GM21528 (cell line): ENCODE data around the gene NUDT9.
"Not testable (repeated sequence)": the region's sequence is repeated elsewhere in the genome, so short reads cannot be mapped to it uniquely, and the experiment has no call there.

Experiments used
- ATAC-seq: cut with Tn5 transposase; IDR thresholded peaks from one replicate; pipeline ENCODE4 v1.9.1; 2021; ENCODE audit warnings: mild to moderate bottlenecking, moderate library complexity; ENCODE audit not compliant: unreplicated experiment, low FRiP score

The NUDT9 gene

DNA sequence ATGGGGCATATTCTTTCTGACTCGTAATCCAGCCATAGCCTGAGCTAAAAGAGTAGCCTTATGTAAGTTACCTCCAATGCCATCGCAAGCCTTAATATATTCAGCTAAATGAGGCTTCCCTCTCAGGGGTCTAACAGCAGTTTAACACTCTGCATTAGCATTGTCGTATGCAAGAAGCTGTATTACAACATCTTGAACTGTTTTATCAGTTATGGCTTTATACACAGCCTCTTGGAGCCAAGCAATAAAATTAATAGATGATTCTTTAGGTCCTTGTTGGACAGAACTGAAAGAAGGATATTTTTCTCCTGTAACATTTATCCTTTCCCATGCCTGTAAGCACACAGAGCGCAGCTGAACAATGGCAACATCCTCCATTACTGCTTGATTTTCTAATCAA, 15.5 kb upstream of the NUDT9 start:
- not testable (repeated sequence) for ATAC-seq

DNA sequence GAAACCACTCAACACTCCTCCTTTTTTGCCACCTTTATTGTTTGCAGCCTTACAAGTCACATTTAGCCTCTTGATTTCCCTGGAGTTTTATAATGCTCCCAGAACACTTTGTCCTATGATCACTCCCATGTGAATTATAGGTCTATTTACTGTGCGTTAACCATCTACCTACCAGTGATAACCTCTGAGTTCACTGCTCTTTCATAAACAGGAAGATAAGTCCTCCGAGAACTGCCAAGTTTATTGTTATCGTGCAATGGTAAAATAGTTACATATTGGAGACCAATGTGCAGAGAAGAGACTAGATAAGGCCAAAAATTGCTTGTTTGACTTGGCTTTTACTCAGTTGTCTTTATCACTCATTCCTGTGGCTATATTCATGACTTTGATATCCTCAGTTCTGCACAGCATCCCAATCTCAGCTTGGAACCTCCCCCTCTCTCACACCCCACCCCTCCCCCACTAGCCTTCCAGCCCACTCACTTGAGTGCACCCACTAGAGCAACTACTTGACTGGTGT, 12.9 kb upstream of the NUDT9 start:
- no peak for ATAC-seq

DNA sequence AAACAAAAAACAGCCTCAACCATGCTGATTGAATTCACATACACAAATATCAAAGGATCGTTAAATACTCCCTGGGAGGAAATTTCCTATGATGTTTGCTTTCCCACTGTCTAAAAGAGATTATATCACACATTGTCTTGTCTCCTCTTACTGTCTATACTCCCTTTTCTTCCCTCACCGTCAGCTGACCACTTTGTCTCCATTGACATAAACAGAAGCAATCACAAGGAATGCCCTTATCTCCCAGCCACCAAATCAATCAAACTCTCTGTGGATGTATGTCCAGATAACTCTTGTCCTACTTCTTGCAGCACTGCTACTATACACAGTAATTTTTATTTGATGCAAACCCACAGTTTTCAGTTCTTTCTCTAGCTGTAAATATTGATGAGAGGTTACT, 12.2 kb upstream of the NUDT9 start:
- no peak for ATAC-seq

DNA sequence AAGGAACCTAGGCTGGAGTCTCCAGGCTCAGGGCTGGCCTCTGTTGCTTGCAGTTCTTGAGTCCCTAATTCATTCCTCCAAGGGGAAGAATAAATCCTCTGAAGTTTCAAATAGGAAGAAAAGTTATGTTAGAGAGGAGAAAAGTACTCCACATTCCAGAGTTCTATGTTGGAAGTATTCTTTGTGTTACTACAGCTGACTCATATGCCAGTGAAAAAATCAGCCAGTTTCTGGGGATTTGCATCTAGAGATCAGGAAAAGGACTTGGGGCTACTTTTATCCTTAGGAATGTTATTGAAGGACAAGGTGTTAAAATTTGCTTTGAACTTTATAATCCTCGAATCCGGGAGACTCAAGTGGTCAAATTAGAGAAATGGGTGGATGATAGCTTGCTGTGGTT, 11.7 kb upstream of the NUDT9 start:
- no peak for ATAC-seq

DNA sequence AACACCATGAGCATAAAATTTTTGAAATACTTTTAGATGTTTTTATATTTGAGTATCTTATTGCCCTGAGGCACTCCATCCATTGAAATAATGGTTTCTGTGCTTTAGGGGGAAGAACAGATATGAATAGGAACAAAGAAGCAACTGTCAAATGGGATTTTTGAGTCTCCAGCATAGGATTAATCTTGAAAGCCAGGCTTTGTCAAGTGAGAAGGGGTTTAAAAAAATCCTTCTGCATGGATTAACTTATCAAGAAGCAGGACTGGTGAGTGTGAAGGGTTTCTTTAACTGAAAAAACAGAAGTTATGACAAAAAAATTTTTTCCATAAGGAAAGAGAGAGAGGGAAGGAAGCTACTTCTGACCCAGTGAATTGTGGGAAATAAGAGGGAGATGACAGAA, 7.6 kb upstream of the NUDT9 start:
- ATAC-seq, result no peak

DNA sequence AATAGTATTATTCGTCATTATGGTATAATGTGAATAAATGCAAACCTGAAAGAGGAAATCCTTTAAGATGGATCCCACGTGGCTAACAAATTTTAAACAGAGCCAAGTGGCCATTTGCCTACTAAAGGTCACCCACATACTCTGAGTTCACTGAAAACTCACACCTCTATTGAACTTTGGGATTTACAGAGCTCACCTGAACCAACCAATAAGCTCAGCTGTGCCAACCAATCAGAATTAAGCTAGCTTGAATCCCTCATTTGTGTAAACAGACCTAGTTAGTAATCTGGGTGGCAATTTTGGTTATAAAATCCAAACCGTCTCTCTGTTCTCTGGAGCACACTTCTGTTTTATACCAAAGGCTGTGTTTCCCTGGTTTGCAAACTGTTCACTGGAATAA, 5.4 kb upstream of the NUDT9 start:
- no peak for ATAC-seq

DNA sequence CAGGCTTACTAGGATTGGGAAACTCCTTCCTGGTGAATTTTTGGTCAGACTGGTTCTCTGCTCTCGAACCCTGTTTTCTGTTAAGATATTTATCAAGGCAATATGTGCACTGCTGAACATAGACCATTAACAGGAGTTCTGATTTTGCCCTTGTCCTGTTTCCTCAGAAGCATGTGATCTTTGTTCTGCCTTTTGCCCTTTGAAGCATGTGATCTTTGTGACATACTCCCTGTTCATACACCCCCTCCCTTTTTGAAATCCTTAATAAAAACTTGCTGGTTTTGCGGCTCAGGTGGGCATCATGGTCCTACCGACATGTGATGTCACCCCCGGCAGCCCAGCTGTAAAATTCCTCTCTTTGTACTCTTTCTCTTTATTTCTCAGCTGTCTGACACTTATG, 4.0 kb upstream of the NUDT9 start:
- not testable (repeated sequence) for ATAC-seq

DNA sequence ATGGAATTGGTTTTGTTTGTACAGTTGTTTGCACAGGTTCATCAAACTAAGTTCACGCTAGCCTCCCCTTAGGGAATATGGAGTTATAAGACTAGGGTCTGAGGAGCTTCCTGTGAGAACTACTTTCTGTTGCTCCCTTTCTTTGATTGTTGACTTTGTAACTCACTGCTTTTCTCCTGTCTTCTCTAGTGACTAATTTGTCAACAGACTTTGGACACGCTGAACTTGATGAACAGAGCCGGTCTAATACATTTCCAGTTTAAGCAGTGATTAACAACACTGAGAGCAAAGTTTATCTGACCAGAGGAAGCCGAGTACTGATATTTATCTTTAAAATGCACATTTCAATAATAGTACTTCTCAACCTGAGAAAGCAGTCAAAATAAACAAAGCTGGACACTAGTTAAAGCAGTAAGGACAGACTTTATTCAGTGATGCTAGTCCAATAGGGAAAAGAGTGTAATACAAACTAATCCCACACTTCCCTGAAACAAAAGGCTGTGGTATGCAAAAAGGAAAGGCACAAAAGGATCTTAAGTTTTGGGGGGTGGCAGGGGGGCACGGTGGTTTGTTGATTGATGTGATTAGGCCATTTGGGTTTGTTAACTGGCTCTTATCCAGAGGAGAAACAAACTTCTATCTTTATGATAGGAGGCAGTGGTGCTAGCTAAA, 2.7 kb upstream of the NUDT9 start:
- no peak for ATAC-seq

DNA sequence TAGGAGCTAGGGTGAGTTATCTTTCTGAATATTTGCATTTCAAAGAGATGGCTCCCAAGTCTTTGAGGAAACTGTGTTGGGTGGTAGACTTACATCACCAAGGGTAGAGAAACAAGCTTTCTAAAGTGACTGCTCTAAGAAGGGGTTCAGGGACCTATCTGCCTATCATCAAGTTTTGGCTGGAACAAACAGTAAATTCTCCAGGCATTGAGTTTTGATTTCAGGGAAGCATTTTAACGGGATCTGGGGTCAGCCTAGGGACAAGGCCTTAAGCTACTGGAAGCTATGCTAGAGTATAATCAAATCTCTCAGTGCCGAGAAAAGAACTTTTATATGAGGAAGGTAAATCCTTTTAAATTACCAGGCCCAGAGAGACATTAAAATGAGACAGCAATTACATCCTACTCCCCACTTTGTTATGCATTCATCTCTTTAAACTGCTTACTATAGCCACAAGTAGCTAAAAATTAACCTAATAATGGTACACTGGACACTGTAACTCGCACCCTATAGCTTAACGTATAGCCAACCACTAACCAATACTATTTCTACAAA, 2.0 kb upstream of the NUDT9 start:
- ATAC-seq, result no peak

DNA sequence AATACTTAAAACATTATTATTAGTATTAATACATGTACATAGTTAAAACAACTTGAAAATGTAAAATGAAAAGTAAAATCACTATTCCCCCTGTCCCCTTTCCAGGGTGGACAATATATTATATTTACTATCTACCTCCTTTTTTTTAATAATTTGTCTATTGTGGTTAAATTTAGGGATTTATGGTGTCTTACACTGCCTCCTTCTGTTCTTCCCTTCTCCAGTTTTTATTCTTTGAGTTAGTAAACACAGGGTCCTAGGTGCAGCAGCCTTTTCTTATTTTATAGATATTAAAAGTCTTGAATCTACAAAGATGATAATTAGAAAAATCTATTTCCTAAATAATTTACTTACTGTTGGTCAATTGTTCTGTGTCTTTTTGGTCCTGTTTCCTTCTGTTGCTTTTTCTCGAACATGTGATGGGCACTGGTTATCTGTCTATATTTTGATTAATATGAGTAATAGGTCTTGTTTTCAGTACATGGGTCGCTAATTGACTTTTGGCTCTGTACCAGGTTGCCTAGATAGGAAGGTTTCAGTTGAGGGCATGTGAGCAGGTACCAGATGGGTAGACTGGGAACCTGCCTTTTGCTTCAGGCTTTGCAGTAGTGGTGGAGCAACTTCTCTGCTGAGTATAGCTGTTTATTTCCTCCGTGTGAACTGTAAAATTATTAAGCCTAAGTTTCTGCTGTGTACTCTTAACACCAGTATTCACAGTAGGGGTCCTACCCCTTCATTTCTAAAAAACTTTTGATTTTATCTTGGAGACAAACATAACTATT, 1.1 kb downstream of the NUDT9 start:
- ATAC-seq, result no peak

DNA sequence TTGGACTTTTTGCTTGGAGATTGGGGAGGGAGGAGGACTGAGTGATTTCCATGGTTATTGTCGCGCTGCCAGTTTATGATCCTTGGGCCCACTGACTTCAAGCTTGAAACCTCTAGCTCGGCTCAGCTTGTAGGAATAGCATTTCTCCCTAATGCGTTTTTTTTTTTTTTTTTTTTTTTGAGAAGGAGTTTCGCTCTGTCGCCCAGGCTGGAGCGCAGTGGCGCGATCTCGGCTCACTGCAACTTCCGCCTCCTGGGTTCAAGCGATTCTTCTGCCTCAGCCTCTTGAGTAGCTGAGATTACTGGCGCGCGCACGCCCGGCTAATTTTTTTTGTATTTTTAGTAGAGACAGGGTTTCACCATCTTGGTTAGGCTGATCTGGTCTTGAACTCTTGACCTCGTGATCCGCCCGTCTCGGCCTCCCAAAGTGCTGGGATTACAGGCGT, 1.7 kb downstream of the NUDT9 start:
- ATAC-seq, result not testable (repeated sequence)

DNA sequence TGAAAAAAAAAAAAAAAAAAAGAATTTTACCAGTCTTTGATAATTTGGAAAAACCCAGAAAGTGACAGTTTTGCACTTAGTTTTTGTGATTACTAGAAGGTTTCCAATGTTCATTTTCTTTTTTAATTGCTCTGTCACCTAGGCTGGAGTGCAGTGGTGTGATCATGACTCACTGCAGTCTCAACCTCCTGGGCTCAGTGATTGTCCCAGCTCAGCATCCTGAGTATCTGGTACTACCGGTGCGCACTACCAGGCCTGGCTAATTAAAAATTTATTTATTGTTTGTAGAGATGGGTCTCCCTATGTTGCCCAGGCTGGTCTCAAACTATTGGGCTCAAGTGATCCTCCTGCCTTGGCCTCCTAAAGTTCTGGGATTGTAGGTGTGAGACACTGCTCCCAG, 3.3 kb downstream of the NUDT9 start:
- no peak for ATAC-seq

DNA sequence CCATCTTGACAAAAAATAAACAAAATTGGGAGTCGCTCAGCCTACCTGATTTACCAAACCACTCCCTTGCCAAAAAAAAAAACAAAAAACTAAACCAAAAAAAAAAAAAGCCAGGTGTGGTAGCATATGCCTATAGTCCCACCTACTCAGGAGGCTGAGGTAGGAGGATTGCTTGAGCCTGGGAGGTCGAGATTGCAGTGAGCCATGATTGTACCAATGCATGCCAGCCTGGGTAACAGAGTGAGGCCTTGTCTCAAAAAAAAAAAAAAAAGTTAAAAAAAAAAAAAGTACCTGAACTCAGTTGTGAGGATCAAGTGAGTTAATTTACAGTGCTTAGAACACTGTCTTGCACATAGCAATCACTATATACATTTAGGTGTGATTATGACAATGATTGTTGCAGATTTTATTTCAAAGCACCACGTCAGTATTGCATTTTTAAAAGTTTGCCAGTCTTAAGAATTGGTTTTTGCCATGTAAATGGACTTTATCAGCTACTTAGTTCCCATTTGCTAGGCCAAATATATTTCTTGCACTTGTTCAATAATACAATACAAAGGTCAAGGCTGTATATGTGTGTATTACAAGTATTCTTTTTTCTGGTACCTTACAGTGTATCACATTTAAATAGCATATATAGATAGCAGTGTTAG, 4.6 kb downstream of the NUDT9 start:
- ATAC-seq, result no peak

DNA sequence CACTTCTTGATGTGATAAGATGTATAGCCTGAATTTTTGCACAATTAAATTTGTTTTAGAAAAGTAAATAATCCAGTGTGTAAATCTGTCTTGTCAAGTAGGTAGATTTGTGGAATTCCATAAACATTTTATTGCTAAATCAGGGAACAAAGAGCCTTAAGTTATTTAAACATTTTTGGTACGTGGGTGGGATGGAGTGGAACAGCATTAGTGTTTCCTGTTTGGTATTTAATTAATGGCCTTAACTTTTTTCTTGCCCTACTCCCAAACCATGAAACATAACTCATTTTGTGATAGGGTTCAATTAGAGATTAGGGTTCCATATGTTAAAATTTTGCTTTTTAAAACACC, 5.1 kb downstream of the NUDT9 start:
- no peak for ATAC-seq

DNA sequence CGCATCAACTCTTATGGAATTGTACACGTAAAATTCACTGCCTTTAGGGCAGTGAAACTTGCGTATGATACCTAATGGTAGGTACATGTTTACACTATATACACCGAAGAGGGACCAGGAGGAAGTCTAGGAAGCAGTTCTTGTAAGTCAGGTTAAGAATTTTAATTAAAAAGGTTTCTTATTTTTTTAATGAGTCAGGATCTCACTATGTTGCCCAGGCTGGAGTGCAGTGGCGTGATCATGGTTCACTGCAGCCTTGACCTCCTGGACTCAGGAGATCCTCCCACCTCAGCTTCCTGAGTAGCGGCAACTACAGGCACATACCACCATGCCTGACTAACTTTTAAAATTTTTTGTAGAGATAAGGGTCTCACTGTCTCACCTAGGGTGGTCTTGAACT, 6.6 kb downstream of the NUDT9 start:
- no peak for ATAC-seq

DNA sequence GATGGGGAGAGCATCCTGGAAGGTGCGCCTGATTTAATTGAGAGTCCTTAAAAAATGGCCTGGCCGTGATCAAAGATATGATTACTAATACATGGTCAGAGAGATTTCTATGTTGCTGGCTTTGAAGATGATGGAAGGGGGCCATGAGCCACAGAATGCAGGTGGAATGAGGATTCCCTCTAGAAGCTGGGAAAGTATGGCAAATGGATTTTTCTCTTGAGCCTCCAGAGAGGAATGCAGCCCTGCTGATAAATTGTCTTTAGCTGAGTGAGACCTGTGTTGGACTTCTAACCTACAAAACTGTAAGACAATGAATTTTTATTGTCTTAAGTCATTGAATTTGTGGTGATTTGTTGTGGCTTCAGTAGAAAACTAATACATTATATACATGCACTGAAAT, 7.7 kb downstream of the NUDT9 start:
- ATAC-seq, result no peak

DNA sequence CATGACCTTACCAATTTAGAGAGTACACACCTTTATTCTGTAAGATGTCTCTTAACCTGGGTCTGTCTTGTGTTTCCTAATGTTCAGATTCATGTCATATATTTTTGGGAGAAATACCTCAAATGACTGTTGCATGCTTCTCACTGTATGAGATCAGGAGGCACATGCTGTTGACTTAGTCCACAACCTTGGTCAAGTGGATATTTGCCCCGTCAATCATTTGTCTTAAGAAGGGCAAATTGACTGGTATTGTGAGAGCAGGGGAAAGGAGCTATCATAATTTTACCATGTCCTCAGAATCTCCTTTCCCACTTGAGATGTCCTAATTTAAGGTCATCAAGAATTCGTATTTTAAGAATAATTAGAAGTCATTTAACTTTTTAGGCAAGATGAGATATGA, 11.0 kb downstream of the NUDT9 start:
- no peak for ATAC-seq

DNA sequence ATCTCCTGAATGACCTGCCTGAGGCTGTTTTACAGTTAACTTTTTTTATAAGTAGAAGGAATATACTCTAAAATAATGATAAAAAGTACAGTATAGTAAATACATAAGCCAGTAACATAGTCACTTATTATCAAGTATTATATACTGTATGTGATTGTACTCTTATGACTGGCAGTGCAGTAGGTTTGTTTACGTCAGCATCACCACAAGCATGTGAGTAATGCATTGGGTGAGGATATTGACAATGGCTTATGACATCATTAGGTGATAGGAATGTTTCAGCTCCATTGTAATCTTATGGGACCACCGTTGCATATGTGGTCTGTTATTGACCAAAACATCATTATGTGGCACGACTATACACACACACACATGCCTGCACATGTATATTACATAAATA, 20.5 kb downstream of the NUDT9 start:
- ATAC-seq, result no peak

DNA sequence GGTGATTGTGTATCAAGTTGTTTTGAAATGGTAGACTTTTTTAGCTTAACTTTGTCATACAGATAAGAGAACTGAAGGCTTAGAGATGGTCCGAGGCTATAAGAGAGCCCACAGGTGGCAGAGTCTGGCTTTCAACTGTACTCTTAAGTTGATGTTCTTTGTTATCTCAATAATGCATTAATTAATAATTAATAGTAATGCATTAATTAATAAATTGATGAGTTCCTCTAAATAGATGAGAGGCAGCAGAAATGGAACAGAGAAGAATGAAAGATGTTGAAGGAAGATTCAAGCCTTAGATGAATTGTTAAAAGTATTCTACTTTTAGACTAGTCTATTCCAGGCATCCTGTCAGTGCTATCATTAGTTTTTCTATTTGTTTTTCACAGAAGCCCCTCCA, 22.4 kb downstream of the NUDT9 start:
- ATAC-seq, result no peak

DNA sequence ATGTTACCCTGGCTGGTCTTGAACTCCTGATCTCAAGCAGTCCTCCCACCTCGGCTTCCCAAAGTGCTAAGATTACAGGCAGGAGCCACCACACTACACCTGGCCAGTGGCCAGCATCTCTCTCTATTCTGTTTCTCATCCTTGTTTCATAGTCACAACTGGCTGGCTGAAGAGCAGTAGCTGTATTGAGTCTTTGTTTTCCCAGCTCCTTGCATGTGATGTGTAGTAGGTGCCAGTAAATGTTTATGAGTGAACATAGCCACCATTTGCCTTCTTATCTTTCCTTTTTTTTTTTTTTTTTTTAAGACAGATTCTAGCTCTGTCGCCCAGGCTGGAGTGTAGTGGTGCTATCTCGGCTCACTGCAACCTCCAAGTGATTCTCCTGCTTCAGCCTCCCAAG, 23.6 kb downstream of the NUDT9 start:
- no peak for ATAC-seq

DNA sequence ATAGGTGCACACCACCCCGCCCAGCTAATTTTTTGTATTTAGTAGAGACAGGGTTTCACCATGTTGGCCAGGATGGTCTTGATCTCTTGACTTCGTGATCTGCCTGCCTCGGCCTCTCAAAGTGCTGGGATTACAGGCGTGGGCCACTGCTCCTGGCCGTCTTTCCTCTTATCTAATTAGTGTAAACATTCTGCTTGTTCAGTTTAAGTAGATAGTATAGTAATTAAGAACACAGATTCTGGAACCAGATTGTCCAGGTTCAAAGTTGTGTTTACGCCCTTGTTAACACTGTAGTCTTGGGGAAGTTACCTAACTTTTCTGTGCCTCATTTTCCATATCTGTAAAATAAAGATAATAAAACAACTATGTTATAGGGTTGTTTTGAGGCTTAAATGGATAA, 24.0 kb downstream of the NUDT9 start:
- ATAC-seq, result not testable (repeated sequence)
